GM21528 (cell line): ENCODE measurements around the gene BRCA1.

Experiments
- ATAC-seq: cut with Tn5 transposase; IDR thresholded peaks from one replicate; pipeline ENCODE4 v1.9.1; 2021; ENCODE audit warnings: mild to moderate bottlenecking, moderate library complexity; ENCODE audit not compliant: unreplicated experiment, low FRiP score

The BRCA1 gene

GRCh38 chr17:43027091-43028032, 97.8 kb downstream of the BRCA1 start:
- ATAC-seq = no peak

- no peak for ATAC-seq
Measured at GRCh38 chr17:43026595-43026994, 98.6 kb downstream of the BRCA1 start.

DNA sequence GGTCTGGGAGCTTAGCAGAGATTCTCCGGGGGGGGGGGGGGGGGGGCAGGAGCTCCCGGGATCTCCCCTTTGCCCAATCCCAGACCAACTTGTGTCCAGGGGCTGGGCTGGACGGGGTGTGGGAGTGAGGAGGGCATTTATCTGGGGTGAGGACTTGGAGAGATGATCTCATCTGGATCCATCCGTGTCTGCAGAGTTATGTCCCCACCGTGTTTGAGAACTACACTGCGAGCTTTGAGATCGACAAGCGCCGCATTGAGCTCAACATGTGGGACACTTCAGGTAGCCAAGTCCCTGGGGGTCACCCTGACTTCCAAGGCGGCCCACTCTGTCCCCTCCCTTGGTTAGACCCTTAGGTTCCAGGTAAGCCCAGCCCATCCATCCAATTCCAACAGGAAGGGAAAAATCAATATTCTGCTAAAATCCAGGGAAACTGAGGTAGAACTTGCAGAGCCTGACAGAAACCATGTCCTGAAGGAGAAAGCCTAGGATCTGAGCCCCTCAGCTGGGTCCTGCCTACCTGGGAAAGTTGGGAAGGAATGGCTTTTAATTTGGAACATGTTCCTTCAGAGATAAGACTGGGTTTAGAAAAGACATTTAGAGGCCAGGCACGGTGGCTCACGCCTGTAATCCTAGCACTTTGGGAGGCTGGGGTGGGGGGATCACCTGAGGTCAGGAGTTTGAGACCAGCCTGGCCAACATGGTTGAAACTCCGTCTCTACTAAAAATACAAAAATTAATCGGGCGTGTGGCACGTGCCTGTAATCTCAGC, 99.2 kb downstream of the BRCA1 start:
- no peak for ATAC-seq

- ATAC-seq = no peak
Measured at GRCh38 chr17:43025290-43025657, 99.9 kb downstream of the BRCA1 start.

- ATAC-seq = no peak
Measured at GRCh38 chr17:43024407-43025289, 100.5 kb downstream of the BRCA1 start, which contains the start of gene RND2. Gene RND2 (plus strand): TSS chr17:43025231. CDS start chr17:43025348, 117 bp downstream.

DNA sequence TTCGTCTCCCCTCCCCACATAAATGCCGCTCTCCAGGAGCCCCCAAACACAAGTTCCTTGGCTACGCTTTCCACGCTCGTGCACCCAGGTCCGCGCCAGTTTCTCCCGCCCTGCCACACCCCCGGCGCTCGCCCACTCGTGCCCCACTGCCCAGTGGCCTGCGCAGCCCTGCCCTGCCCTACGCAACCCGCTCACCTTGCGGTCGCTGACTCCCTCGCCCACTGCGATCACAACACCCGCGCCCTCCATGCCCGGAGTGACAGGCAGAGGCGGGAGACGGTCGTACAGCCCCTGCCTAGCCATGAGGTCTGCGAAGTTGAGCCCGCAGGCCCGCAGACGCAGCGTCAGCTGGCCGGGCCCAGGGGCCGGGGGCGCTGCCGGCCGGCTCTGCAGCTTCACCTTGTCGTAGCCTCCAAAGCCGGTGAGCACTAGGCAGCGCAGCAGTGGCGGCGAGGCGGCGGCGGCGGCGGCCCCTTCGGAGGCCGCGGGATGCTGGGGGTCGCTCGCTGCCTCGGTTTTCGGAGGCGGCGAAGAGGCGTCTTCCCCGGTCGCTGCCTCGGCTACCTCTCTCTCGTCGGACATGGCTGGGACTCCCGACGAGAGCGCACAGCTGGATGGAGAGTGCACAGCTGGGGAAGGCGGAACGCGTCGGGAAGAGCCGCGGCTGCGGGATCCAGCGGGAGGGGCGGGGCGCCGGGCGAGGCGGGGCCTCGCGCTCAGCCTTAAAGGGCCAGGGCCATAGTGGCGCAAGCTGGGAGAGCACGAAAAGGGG, 103.2 kb downstream of the BRCA1 start, which contains the start of gene VAT1:
VAT1 (minus strand) TSS at position 645 of the 772 bp plus-strand sequence; CDS start at position 582, 63 bp downstream.
- ATAC-seq = no peak

DNA sequence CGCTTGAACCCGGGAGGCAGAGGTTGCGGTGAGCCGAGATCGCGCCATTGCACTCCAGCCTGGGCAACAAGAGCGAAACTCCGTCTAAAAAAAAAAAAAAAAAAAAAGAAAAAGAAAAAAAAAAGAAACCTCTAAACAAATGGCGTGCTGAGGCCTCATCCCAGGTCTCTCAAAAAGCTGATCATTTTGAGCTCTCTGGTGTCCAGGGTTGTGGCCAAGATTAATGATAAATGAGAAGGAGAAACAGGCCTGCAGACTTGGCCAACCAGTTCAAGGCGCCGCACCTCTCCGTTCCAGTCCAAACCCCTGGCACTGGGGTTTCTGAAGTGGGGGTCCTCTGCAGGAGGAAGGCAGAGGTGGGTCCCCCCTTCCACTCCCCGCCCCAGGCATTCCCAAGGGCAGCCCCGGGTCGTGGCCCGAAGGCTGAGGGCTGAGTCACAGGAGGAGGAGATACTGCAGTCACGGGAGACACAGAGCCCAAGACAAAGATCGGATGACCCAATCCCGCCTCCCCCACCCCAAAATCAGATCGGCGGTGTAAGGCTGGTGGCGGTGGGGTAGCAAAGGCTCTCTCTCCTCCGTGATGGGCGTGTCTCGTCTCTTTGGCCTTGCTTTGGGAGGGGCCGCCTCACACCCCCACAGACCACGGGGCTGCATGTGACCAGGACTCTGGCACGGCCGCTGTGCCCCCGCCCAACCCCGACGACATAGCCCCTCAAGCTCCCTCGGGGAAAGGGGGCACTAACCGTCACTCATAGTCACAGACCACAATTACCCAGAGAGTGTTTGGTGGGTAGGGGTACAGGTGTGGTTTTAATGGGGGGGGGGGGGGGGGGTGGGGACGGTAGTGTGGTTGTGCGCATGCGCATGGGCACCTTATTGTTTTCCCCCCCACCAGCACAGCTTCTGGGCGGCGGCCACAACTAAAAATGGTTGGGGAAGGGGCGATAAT, 104.1 kb downstream of the BRCA1 start:
- ATAC-seq = no peak

GRCh38 chr17:43020030-43020621, 105.0 kb downstream of the BRCA1 start:
- ATAC-seq = no peak

- ATAC-seq = no peak
Measured at GRCh38 chr17:43019418-43019817, 105.7 kb downstream of the BRCA1 start.

GRCh38 chr17:43018932-43019331, 106.2 kb downstream of the BRCA1 start:
- no peak for ATAC-seq

- no peak for ATAC-seq
Measured at GRCh38 chr17:43018008-43018853, 106.9 kb downstream of the BRCA1 start.

DNA sequence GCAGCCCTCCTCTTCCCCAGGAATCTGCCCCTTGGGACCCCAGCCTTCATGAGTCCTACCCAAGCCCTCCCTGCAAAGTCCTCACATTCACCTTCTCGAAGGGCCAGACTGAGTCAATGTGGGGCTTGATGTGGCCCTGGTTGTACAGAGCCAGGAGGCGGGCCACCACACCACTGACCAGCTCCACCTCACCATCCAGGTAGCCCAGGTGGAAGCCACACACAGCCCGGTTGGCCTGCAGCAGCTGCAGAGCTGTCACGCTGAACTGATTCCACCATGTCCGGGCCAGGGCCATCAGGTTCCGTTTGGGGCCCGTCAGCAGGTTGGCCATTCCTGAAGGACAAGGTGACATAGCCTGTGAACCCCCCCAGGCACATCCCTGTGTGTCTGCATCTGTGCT, 108.9 kb downstream of the BRCA1 start:
- ATAC-seq = no peak

DNA sequence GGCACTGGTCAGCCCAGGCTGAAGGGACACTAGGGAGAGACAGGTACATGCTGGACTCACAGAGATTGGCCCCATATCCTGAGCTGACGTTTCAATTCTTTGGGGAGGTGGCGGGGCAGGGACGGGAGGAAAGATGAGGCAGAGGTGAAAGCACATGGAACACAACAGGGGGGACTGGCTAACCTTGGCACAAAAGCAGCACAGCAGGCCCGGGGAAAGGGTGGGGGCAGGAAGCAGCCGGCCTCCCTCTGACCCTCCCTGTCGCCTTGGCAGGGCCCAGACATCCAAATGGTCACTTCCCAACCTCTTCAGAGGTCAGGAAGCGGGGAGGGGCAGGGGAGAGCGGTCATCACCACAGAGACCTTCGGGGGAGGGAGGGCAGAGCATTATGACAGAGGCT, 109.6 kb downstream of the BRCA1 start:
- no peak for ATAC-seq

GRCh38 chr17:43014649-43015542, 110.3 kb downstream of the BRCA1 start:
- no peak for ATAC-seq

DNA sequence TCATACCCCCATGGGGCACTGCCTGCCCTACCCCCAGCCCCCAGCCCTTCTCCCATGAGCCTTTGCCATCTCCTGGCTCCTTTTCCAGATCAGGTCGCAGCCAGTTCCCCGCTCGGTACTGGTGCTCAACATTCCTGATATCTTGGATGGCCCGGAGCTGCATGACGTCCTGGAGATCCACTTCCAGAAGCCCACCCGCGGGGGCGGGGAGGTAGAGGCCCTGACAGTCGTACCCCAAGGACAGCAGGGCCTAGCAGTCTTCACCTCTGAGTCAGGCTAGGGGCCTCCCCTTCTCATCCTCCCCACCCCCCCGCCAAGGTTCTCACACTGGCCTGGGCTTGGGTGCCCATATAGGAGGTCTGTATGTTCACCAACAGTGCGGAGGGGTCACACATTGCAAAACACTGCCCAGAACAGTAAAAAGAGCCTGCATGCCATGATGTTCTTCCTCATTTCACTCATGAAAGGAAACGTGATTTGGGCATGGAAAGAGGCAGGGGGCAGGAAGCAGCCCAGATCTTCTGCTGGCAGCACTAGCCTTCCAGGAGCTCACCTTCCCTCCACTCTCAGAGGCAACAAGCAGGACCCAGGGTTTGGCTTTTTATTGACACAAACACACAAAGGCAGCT, 111.0 kb downstream of the BRCA1 start:
- ATAC-seq = no peak

- no peak for ATAC-seq
Measured at GRCh38 chr17:43013296-43013695, 111.9 kb downstream of the BRCA1 start.
